ENCODE data around the gene ARHGEF3.
"Not testable (repeated sequence)": the region's sequence is repeated elsewhere in the genome, so short reads cannot be mapped to it uniquely, and the experiment has no call there.

ARHGEF3 gene

DNA sequence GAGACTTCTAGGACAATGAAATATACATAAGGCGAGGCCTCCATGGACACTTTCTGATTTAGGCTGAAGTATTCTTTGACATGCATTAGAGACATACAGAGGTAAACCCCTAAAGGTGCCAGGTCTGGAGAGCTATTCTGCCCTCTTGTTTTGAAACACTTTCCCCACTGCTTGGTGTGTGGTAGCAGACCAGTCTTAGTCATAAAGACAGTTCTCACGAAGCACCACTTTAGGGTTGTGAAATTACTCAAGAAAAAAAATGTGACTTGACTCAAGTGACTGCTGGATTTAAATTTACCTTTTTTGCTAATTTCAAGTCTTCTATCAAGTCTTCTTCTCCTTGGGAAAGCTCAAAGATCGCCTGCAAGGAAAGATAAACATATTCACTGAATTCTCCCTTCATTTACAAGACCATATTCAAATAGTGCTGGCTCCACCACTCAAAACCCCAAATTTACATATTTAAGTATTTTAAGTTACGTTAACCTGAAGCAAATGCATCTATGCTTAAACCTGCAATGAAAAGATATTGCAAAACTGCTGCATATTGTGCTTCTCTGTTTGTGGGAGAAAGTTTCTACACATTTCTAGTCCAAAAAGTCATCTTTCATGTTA, 48.4 kb downstream of the ARHGEF3 start:
- ATAC-seq = peak; percentile 95
- H3K4me1 Mint-ChIP-seq = peaks cover 50% of the 10 kb centered on the region
- H3K9me3 Mint-ChIP-seq = no peaks in the 10 kb centered on the region
- H3K36me3 Mint-ChIP-seq = peaks cover 42% of the 10 kb centered on the region
- peak overlapping the region; percentile 94 for H3K27ac Mint-ChIP-seq
- H3K27me3 Mint-ChIP-seq = no peaks in the 10 kb centered on the region
- H3K4me3 Mint-ChIP-seq = peak overlapping the region; percentile 65

DNA sequence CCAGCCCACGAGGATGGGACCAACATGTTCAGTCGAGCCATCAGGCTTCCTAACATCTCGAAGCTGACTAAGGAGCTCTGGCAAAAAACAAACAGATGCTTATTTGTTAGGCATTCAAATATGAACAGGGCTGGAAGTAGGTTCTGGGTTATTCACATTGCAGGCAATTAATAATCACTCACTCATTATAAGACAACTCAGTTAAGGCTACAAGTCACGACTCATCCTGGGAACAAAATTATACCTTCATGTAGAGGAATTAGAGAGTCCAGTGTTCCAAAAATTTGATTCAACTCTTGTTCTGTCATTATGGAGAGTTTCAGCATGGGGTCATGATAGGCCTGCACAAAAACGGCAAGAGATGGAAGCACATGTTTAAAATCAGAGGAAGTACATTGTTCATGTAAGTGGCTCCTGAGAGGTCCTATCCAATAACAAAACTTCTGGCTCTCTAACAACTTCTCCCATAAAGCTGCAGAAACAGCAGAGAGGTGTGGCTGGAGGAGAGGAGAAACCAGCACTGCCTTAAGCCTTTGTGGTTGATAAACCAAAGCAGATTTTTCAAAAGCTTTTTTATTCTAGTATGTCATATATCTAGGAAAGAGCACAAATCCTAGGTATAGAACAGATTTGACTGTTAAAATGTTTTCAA, 50.6 kb downstream of the ARHGEF3 start:
- ATAC-seq = no peak
- H3K4me3 Mint-ChIP-seq = no peak overlapping the region
- H3K27ac Mint-ChIP-seq = peak overlapping the region; percentile 94
- peaks cover 39% of the 10 kb centered on the region for H3K4me1 Mint-ChIP-seq
- H3K27me3 Mint-ChIP-seq = no peaks in the 10 kb centered on the region
- H3K36me3 Mint-ChIP-seq = peaks cover 39% of the 10 kb centered on the region
- no peaks in the 10 kb centered on the region for H3K9me3 Mint-ChIP-seq

DNA sequence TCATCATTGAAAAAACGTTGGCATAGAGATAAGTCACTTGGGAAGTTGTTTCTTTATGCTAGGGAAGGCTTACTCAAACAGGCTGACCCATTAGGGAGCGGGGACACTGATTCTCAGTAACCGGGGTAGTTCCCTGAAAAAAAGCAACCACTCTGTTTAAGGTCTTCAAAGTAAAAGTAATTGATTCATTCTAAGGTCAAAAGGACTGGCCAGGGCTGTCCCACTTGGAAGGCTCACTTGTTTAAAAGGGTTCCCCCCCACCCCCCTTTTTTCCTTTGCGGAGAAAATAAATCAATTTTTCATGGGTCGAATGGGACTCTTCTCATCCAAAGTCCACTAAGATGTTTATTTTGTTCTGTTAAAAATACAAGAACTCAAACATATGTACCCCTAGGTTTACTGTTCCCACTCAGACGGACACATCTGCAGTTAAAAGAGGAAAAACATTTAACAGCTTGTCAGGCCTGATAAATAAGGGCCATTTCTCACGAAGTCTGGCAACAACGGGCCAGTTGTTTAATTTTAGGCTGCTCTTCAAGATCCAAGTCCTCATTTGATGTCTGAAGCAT, 53.0 kb downstream of the ARHGEF3 start:
- Mint-ChIP-seq H3K4me3 (no peak overlapping the region), H3K36me3 (peaks cover 57% of the 10 kb centered on the region), H3K9me3 (no peaks in the 10 kb centered on the region), H3K4me1 (peaks cover 22% of the 10 kb centered on the region), H3K27me3 (no peaks in the 10 kb centered on the region), H3K27ac (no peak overlapping the region)
- no peak for ATAC-seq

DNA sequence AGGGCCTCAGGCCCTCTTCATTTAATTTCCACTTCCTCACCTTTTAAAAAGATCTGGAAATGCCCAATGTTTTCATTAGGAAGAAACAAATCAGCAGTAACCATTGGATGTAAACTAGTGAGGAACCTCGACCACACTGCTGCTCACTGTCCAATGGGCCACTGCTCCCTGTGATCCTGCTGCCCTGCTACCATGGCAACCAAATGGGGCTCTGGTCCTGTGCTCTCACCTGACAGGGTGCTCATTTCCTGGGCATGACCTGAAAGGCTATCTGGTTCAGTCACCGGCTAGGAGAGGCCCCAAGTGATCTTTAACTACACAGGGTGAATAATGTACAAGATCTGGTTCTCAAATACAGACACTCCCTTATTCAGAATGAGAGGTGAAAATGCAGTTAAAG, 54.6 kb downstream of the ARHGEF3 start:
- H3K27me3 Mint-ChIP-seq = no peaks in the 10 kb centered on the region
- no peak overlapping the region for H3K4me3 Mint-ChIP-seq
- peaks cover 60% of the 10 kb centered on the region for H3K36me3 Mint-ChIP-seq
- H3K9me3 Mint-ChIP-seq = no peaks in the 10 kb centered on the region
- H3K27ac Mint-ChIP-seq = no peak overlapping the region
- H3K4me1 Mint-ChIP-seq = peaks cover 8% of the 10 kb centered on the region
- ATAC-seq = no peak

DNA sequence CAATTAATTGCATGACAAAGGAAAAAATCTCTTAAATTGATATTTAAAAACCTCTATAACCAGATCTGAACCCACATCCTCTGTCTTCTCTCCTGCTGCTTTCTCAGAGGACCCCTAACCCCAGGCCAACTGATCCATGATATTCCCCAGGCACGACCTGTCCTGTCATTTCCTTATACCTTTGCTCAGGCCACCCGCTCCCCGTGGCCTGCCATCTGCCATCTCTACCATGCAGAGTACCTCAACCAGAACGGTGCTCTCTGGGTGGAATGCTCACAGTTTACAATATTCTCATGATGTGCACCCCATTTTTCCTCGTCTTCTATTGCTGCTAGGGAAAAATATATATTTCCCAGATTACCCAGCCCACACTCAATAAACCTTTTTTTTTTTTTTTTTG, 57.7 kb downstream of the ARHGEF3 start:
- Mint-ChIP-seq H3K27ac (peak overlapping the region; percentile 18), H3K9me3 (no peaks in the 10 kb centered on the region), H3K36me3 (peaks cover 47% of the 10 kb centered on the region), H3K4me1 (peaks cover 7% of the 10 kb centered on the region), H3K4me3 (no peak overlapping the region), H3K27me3 (no peaks in the 10 kb centered on the region)
- no peak for ATAC-seq

DNA sequence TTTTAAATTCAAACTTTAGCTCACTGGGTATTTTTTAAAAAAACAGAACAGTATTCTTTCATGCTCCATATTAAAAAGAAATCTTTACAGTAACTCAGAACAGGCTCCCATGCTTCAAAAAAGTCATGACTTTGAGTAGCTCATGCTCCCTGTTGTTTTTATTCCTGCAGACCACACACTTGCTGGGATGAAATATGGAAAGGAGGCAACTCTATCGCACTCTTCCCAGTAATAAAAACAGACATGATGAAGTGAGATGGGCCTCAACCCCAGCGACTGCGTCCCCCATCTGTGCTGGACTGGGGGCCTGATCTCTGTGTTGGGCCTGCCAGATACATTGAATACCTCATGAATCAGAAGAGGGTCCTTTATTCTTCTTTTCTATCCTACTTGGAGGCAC, 58.9 kb downstream of the ARHGEF3 start:
- Mint-ChIP-seq H3K9me3 (no peaks in the 10 kb centered on the region), H3K27me3 (no peaks in the 10 kb centered on the region), H3K4me1 (peaks cover 7% of the 10 kb centered on the region), H3K4me3 (no peak overlapping the region), H3K36me3 (peaks cover 39% of the 10 kb centered on the region), H3K27ac (no peak overlapping the region)
- ATAC-seq = no peak

DNA sequence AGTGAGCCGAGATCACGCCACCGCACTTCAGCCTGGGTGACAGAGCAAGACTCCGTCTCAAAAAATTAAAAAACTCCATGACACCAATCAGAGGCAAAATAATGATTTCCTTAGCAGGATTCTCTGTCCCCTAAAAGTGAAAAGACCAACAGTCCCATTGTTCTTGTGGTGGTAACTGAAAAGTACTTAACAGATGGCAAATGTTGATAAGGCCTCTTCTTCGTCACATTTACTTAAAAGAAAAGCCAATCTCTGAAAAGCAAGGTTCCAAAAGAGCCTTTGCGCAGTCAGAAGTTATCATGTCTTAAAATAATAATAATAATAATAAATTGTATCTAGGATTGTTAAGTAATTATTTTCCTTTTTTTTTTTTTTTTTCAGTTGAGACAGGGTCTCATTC, 62.7 kb downstream of the ARHGEF3 start:
- no peaks in the 10 kb centered on the region for H3K9me3 Mint-ChIP-seq
- no peak overlapping the region for H3K27ac Mint-ChIP-seq
- H3K36me3 Mint-ChIP-seq = peaks cover 51% of the 10 kb centered on the region
- peaks cover 4% of the 10 kb centered on the region for H3K4me1 Mint-ChIP-seq
- H3K27me3 Mint-ChIP-seq = no peaks in the 10 kb centered on the region
- no peak for ATAC-seq
- H3K4me3 Mint-ChIP-seq = no peak overlapping the region

DNA sequence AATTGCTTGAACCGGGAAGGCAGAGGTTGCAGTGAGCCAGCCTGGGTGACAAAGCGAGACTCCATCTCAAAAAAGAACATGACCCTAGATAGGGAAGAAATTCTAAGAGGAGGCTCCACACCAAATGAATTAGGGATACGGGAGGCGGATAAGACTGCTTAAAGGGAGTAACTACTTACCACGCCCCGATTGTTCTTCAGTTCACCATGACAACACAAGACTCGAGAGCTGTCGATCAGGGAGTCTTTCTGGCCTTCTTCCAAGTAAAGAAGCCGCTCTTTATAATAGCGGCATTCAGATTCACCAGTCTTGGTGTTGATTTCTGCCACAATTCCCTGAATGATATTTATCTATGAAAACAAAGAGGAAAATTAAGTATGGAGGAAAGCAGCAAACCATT, 64.7 kb downstream of the ARHGEF3 start:
- Mint-ChIP-seq H3K36me3 (peaks cover 42% of the 10 kb centered on the region), H3K4me3 (no peak overlapping the region), H3K9me3 (no peaks in the 10 kb centered on the region), H3K27ac (no peak overlapping the region), H3K27me3 (no peaks in the 10 kb centered on the region), H3K4me1 (no peaks in the 10 kb centered on the region)
- no peak for ATAC-seq

DNA sequence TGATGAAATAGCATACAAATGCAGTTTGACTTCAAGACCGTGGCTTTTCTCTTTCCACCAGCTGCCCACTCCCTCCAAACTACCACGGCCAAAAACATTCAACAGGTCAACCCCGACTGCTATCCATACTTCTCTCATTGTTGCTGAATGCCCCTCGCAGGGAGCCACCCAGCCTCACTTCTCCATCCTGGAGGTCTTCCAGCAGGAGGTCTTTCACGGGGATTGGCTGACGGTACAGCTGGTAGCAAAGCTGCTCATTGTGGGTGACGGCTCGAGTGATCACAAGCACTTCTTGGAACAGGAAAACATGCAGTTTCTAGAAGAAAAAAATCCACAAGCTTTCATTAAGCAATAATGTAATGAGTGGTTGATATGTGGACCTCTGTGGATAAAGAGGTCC, 69.6 kb downstream of the ARHGEF3 start:
- no peaks in the 10 kb centered on the region for H3K27me3 Mint-ChIP-seq
- no peak overlapping the region for H3K4me3 Mint-ChIP-seq
- no peak for ATAC-seq
- no peaks in the 10 kb centered on the region for H3K4me1 Mint-ChIP-seq
- H3K9me3 Mint-ChIP-seq = no peaks in the 10 kb centered on the region
- no peak overlapping the region for H3K27ac Mint-ChIP-seq
- H3K36me3 Mint-ChIP-seq = peaks cover 67% of the 10 kb centered on the region

DNA sequence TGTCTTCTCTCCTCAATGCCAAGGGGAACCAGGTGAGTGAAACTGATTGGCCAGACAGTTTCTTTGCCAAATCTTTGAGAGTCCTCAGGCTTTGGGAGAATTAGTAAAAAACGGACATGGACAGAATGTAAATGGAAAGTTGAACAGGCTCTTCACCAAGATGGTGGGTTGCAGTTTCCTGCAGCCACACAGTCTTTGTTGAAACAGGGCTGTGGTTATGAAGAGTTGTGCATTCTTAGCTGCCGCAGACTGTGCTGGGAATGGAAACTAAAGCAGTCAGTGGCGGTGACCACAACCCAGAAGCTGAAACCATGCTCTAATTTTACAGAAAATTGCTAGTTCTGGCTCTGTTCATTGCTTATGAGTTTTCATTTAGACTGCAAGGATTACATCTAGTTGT, 76.6 kb downstream of the ARHGEF3 start:
- H3K27ac Mint-ChIP-seq = peak overlapping the region; percentile 71
- no peaks in the 10 kb centered on the region for H3K27me3 Mint-ChIP-seq
- no peaks in the 10 kb centered on the region for H3K9me3 Mint-ChIP-seq
- H3K4me3 Mint-ChIP-seq = peak overlapping the region; percentile 8
- H3K36me3 Mint-ChIP-seq = peaks cover 43% of the 10 kb centered on the region
- peaks cover 15% of the 10 kb centered on the region for H3K4me1 Mint-ChIP-seq
- peak; percentile 94 for ATAC-seq

DNA sequence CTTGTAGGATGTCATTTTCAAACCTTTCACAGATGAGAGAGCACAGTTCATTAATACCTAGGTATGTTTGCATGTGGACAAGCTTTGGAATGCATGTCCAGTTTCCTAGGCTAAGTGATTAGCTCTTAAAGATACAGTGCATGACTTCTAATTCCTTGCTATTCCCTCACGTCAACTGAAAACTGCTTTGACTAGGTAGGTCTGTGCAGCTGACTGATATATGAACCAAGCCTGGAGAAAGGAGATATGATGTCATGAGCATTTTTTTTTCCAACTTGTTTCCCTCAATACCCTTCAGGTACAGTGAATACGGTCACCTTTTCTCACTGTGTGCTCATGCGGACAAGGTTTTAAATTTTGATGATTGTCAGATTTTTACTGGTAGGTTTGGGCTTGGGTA, 77.1 kb downstream of the ARHGEF3 start:
- peaks cover 15% of the 10 kb centered on the region for H3K4me1 Mint-ChIP-seq
- H3K4me3 Mint-ChIP-seq = no peak overlapping the region

DNA sequence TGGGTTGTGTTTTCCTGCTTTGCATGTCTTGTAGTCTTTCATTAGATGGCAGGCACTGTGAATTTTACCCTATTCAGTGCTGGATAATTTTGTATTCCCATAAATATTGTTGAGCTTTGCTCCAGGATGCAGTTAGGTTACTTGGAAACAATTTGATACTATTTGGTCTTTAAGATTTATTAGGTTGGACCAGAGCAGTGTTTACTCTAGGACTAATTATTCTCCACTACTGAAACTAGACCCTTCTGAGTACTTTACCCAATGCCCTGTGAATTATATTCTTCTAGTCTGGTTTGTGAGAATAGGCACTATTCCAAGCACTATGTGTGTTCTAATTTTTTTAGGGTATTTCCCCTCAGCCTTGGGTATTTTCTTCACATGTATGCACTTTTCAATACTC, 80.9 kb downstream of the ARHGEF3 start:
- peak overlapping the region; percentile 50 for H3K27ac Mint-ChIP-seq
- no peaks in the 10 kb centered on the region for H3K27me3 Mint-ChIP-seq
- peaks cover 14% of the 10 kb centered on the region for H3K4me1 Mint-ChIP-seq
- peaks cover 14% of the 10 kb centered on the region for H3K36me3 Mint-ChIP-seq
- H3K9me3 Mint-ChIP-seq = no peaks in the 10 kb centered on the region
- no peak overlapping the region for H3K4me3 Mint-ChIP-seq
- ATAC-seq = no peak

More for the DNA sequence above, 77.1 kb downstream of the ARHGEF3 start:
- Mint-ChIP-seq H3K27me3 (no peaks in the 10 kb centered on the region), H3K27ac (peak overlapping the region; percentile 71), H3K36me3 (peaks cover 43% of the 10 kb centered on the region), H3K9me3 (no peaks in the 10 kb centered on the region)
- no peak for ATAC-seq

DNA sequence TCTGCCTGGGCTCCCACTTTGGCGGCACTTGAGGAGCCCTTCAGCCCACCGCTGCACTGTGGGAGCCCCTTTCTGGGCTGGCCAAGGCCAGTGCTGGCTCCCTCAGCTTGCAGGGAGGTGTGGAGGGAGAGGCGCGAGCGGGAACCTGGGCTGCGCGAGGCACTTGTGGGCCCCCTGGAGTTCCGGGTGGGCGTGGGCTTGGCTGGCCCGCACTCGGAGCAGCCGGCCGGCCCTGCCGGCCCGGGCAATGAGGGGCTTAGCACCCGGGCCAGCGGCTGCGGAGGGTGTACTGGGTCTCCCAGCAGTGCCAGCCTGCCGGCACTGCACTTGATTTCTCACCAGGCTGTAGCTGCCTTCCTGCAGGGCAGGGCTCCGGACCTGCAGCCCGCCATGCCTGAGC, 82.9 kb downstream of the ARHGEF3 start:
- not testable (repeated sequence) for H3K36me3 Mint-ChIP-seq, H3K4me1 Mint-ChIP-seq, ATAC-seq, H3K27me3 Mint-ChIP-seq, H3K4me3 Mint-ChIP-seq, H3K9me3 Mint-ChIP-seq, H3K27ac Mint-ChIP-seq

DNA sequence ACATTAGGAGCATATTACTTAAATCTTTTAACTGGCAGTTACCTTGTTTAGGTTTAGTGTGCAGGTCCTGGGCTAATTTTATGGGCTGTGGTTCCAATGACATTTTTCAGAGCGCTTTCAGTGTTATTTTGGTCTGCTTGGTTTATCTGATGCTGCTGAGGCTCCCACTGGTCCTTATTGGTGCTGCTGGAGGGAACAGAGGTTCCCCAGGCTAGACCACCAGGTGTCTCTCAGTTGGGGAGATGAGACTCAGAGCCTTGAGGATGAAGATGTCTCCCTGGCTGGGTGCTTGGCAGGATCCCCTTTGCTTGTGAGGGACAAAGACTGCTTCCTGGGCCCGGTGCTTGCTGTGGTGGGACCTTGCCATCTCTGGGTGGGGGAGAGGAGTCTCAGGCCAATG, 90.4 kb downstream of the ARHGEF3 start:
- no peak overlapping the region for H3K27ac Mint-ChIP-seq

DNA sequence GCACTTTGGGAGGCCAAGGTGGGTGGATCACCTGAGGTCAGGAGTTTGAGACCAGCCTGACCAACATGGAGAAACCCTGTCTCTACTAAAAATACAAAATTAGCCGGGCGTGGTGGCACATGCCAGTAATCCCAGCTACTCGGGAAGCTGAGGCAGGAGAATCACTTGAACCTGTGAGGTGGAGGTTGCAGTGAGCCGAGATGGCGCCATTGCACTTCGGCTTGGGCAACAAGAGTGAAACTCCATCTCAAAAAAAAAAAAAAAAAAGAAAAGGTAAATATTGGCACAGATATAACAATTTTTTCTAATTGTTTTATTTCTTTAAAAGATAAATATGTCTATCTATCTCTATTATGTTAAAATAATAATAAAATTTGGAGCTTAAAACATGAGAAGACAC, 94.3 kb downstream of the ARHGEF3 start:
- H3K27ac Mint-ChIP-seq, H3K27me3 Mint-ChIP-seq, H3K36me3 Mint-ChIP-seq, H3K9me3 Mint-ChIP-seq, ATAC-seq, H3K4me3 Mint-ChIP-seq: not testable (repeated sequence)
- H3K4me1 Mint-ChIP-seq = peaks cover 10% of the 10 kb centered on the region

More for the DNA sequence above, 90.4 kb downstream of the ARHGEF3 start:
- no peak for ATAC-seq
- Mint-ChIP-seq H3K4me3 (no peak overlapping the region), H3K27me3 (no peaks in the 10 kb centered on the region), H3K9me3 (no peaks in the 10 kb centered on the region), H3K36me3 (no peaks in the 10 kb centered on the region), H3K4me1 (no peaks in the 10 kb centered on the region)

DNA sequence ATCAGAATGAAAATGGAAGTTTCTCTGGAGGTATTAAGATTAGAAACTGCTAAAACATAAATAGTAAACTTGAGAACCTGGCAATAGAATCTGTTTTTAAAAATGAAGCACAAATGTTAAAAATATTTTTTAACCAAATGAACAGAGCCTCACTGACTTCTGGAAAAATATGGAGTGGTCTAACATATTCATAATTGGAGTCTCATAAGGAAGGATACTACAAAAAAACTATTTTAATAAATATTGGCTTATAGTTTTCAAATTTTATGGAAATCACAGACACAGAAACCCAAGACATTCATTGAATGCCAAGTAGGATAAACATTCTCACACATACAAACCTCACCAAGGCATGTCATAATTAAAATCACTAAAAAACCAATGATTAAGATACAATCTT, 95.1 kb downstream of the ARHGEF3 start:
- ATAC-seq = no peak
- Mint-ChIP-seq H3K9me3 (no peaks in the 10 kb centered on the region), H3K4me3 (no peak overlapping the region), H3K4me1 (peaks cover 10% of the 10 kb centered on the region), H3K36me3 (no peaks in the 10 kb centered on the region), H3K27ac (no peak overlapping the region), H3K27me3 (no peaks in the 10 kb centered on the region)
